Esophagus mucosa (tissue), 1 donor: ENCODE data around the gene SERHL2. TPM values are rescaled to one million over a fixed set of nuclear protein-coding genes. Genes with fewer than 3 reads are reported as not detected.
"Not testable (repeated sequence)": the region's sequence is repeated elsewhere in the genome, so short reads cannot be mapped to it uniquely, and the experiment has no call there.

Experiments
- ATAC-seq: fragments of 200-7000 bp; cut with Tn5 transposase; one replicate; pipeline ENCODE4 v1.9.1; 2020
- total RNA-seq: library from RNA; stranded (reverse); gene quantifications from one replicate; pipeline ENCODE4 v1.2.4, GENCODE V29; 2023
- donor health status: DM: yes; HTN: yes; CAD: no.

The SERHL2 gene
- total RNA-seq, 1 donor from 2014 or later, result 2.8 TPM

DNA sequence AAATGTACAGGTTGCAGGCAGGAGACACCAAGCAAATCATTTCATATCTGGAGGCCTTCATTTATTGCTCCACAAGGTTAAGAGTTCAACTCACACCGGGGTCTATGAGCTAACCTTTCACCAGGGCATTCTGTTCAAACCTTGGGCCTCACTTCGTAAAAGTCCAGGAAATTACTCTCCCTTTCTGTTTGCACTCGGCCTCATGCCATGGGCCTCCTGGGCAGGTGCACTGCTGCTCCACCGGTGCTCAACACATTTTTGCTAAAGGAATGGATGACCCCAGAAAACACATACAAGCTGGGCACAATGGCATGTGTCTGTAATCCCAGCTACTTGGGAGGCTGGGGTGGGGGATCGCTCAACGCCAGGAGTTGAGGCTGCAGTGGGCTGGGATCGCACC lies 17.6 kb upstream of the SERHL2 start:
- no peak for ATAC-seq

DNA sequence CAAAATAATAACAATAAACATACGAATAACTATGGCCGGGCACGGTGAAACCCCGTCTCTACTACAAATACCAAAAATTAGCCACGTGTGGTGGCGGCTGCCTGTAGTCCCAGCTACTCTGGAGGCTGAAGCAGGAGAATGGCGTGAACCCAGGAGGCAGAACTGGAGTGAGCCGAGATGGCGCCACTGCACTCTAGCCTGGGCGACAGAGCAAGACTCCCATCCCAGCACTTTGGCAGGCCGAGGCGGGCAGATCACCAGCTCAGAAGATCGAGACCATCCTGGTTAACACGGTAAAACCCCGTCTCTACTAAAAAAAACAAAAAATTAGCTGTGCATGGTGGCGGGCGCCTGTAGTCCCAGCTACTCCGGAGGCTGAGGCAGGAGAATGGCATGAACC lies 17.1 kb upstream of the SERHL2 start:
- not testable (repeated sequence) for ATAC-seq

- peak; percentile 76 for ATAC-seq
Observed at GRCh38 chr22:42537199-42537831, 16.4 kb upstream of the SERHL2 start.

DNA sequence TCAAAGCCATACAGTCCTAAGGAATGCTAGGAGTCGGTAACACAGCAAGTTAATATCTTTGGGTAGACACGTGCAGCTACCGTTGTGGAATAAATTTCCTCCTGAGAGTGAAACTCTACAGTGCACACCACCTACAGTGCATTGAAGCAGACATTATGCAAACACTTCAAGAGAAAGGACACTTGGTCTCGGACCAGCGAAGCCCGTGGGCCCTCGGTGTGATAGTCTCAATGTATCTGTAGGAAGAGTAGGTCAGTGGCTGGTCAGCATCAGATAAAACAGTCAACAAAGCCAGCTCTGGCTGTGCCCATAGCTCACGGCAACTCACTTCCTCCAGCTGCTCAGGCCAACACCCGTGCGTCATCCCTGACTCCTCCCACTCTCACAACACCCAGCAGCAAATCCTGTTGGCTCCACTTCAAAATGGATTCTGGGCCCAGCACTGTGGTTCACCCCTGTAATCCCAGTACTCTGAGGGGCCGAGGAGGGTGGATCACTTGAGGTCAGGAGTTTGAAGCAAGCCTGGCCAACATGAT lies 14.5 kb upstream of the SERHL2 start:
- ATAC-seq, result peak; percentile 62

DNA sequence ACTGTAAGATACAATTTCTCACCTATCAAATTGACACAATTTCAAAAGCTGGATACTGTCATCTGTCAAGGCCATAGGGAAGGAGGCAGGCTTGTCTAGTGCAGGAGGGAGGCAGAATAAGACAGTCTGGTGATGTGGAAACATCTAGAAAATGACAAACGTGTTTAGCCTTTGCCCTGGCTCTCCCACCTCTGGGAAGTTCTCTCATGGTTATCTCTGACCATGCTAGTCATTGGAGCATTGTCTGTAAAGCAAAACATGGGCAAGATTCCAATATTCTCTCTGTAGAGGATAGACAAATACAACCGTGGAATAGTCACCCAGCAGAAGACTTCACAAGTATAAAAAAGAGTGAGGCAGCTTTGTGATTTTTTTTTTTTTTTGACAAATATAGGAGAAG lies 9.1 kb upstream of the SERHL2 start:
- ATAC-seq, result no peak

GRCh38 chr22:42547562-42547961 lies 6.2 kb upstream of the SERHL2 start:
- no peak for ATAC-seq

DNA sequence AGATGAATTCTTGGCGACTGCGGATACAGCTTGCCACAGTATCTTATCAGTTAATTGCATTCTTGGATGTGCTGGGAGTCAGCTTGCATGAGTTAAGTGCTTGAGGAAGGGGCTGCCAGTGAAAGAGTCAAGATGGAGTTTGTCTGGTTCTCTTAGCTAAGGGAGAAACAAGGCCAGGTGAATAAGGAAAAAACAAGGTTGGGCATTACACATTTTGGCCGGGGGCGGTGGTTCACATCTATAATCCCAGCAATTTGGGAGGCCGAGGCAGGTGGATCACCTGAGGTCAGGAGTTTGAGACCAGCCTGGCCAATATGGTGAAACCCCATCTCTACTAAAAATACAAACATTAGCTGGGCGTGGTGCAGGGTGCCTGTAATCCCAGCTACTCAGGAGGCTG lies 5.6 kb upstream of the SERHL2 start:
- not testable (repeated sequence) for ATAC-seq

DNA sequence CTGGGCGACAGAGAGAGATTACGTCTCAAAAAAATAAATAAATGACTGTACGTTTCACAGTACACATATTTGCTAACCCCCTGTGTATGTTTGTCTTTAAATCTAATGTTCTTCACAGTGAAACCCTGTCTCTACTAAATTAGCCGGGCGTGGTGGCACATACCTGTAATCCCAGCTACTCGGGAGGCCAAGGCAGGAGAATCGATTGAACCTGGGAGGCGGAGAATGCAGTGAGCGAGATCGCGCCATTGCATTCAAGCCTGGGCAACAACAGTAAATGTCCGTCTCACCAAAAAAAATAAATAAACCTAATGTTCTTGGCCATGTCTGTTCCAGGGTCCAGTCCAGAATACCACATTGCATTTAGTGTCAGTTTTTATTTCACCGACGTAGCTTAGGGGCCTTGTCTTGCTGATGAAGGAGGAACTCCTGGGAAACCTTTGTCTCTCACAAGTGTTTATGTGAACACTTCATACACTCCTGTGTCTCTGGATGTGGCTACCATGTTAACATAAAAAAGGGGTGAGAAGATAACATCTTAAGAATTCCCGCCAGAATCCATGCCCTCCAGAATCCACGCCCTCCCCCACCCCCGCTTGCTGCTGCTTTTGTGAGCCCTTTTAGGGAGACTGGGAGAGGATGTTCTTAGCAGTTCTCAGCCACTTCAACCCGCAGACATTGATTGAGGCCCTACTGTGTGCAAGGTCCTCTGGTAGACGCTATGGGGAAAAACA lies 5.0 kb upstream of the SERHL2 start:
- no peak for ATAC-seq

GRCh38 chr22:42549331-42550060 lies 4.3 kb upstream of the SERHL2 start:
- no peak for ATAC-seq

DNA sequence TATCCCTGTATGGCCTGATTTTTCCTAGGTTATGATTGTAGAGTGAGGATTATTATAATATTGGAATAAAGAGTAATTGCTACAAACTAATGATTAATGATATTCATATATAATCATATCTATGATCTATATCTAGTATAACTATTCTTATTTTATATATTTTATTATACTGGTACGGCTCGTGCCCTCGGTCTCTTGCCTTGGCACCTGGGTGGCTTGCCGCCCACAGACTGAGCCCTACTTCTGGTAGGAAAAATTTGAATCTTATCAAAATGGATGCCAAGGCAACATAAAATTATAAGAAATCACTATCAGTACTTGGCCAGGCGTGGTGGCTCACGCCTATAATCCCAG lies 1.5 kb upstream of the SERHL2 start:
- ATAC-seq, result not testable (repeated sequence)

- ATAC-seq, result peak; percentile 17
Observed at GRCh38 chr22:42560381-42560780, 6.6 kb downstream of the SERHL2 start.

GRCh38 chr22:42560781-42561180 lies 7.0 kb downstream of the SERHL2 start:
- peak; percentile 7 for ATAC-seq

DNA sequence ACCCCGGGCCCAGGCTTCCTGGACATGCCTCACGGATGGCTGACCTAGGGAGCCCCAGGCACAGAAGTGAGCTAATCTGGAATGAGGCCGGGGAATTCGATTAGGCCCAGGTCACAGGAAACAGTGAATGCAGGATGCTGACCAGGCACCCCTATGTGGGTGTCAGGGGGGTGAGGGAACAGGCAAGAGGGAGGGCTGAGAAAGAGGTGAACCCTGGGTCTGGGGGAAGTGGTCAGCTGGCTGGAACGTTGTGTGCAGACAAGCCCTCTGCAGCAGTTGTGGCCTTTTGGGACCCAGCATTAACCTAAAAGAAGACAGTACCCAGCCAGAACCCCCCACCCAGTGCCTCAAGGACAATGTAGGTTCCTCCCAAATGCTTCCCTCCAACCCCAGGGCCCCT lies 8.1 kb downstream of the SERHL2 start:
- no peak for ATAC-seq

- no peak for ATAC-seq
Observed at GRCh38 chr22:42562279-42562678, 8.5 kb downstream of the SERHL2 start.

DNA sequence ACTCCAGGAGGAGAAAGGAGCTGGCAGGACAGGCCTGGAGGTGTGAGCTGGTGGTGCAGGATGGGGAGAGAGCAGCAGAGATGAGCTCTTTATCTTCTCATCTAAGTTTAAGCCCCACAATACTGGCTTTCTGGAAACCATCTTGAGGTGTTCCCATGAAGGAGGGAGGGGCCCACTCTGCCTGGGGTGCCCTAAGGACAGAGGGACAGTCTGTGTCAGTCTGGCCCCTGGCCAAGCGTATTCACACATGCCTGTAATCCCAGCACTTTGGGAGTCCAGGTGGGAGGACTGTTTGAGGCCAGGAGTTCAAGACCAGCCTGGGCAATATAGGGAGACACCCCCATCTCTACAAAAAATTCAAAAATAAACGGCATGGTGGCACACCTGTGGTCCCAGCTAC lies 8.9 kb downstream of the SERHL2 start:
- no peak for ATAC-seq

DNA sequence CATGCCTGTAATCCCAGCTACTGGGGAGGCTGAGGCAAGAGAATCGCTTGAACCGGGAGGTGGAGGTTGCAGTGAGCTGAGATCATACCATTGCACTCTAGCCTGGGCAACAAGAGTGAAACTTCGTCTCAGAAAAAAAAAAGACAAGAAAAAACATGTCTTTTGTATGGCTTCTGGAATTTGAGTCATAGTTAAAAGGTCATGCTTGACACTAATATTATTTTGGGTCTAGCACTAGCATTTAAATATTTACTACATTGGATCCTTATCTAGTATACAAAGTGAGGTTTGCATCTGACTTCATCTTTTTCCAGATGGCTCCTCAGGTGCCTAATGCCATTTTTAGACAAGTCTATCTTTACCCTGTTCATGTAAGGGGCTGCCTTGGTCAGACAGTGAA lies 10.2 kb downstream of the SERHL2 start:
- ATAC-seq, result not testable (repeated sequence)

- no peak for ATAC-seq
Observed at GRCh38 chr22:42564699-42565098, 10.9 kb downstream of the SERHL2 start.

DNA sequence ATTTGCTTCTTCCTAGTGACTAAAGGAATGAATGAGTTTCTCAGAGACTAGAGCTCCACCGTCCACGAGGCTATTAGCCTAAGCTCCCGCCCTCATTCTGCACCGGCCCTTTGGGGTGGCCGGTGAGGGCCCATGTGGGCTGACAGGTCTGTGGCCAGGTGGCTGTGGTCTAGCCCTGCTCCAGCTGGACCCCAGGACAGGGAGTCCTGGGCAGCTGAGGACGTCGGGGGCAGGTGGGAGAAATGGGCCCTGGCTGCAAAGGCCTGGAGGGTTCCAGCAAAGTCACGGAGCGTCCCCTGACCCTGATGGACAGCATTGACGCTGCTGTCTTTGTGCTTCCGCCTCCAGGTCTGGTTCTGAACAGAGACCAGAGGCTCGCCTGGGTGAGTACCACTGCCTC lies 12.2 kb downstream of the SERHL2 start:
- ATAC-seq, result no peak

DNA sequence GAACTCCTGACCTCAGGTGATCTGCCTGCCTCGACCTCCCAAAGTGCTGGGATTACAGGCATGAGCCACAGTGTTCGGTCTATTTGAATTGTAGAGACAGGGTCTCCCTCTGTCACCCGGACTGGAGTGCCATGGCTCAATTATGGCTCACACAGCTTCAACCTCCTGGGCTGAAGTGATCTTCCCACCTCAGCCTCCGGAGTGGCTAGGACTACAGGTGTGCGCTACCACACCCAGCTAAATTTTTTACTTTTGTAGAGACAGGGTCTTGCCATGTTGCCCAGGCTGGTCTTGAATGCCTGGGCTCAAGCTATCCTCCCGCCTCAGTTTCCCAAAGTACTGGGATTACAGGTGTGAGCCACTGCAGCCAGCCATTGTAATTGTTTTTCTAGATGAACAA lies 14.2 kb downstream of the SERHL2 start:
- not testable (repeated sequence) for ATAC-seq

DNA sequence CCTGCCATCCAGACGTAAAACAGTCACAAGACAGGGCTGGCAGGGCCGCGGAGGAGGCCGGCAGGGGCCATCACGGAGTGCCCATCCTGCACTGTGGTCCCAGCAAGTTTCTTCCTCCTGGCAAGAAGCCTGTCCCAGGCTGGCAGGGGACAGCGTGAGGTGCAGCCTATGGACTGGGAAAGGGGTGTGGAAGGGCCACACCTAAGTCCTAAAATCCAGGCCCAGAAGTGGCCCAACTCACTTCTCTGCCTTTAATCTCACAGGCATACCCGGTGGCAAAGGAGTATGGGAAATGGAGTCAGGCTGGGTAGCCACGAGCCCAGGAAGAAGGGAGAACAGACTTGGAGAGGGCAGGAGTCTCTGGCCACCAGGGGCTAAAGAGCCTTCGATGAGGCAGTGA lies 16.8 kb downstream of the SERHL2 start:
- not testable (repeated sequence) for ATAC-seq

- ATAC-seq, result not testable (repeated sequence)
Observed at GRCh38 chr22:42571068-42571467, 17.3 kb downstream of the SERHL2 start.

DNA sequence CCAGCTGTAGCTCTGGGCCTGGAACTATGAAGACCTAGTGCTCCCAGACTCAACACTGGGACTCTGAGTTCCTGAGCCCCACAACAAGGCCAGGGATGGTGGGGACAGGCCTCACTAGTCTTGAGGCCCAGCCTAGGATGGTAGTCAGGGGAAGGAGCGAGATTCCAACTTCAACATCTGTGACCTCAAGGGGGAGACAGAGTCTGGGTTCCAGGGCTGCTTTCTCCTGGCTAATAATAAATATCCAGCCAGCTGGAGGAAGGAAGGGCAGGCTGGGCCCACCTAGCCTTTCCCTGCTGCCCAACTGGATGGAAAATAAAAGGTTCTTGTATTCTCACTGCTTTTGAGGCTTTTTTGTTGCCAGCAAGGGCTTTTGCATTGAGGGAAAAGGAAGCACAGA lies 20.3 kb downstream of the SERHL2 start:
- not testable (repeated sequence) for ATAC-seq

- ATAC-seq, result not testable (repeated sequence)
Observed at GRCh38 chr22:42574468-42574867, 20.7 kb downstream of the SERHL2 start.
